ENCODE measurements around the gene TMEM129.
"Not testable (repeated sequence)": the region's sequence is repeated elsewhere in the genome, so short reads cannot be mapped to it uniquely, and the experiment has no call there.

Gene TMEM129

DNA sequence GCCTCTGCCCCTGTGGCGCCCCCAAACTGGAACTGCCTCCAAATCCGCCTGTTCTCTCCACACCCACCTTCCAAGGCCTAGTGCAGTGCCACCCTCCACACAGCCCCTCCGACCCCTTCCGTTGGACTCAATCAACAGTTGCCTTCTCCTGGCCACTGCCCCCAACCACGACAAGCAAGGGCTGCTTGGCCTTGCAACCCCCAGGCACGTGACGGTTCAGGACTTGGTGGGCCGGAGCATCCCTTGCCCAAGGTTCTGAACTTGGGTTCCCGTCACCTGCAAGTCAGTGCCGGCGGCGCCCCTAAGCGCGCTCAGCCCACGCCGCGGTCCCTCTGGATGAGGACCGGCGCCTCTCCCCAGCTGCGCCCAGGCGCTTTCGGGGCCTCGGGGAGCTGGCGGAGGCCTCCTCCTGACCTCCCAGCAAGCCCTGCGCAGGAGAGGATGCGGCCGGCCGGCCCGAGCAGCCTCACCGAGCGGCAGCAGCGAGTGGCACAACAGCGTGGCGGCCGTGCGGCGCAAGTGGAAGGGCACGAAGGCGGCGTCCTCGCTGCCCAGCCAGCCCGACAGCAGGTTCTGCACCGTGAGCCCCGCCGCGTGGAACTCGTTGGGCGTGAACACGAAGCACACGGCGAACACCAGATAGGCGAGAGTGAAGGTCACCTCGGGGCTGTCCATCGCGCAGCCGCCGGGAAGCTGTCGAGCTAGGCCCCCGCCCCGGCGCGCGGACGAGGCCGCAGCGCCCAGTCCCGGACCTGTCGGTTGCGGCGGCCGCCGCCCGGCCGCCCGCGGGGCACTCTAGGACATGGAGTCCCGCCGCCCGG is 750 bp downstream of the TMEM129 start:
- DNase-seq (ENCODE audit: low read depth) = no peak

DNA sequence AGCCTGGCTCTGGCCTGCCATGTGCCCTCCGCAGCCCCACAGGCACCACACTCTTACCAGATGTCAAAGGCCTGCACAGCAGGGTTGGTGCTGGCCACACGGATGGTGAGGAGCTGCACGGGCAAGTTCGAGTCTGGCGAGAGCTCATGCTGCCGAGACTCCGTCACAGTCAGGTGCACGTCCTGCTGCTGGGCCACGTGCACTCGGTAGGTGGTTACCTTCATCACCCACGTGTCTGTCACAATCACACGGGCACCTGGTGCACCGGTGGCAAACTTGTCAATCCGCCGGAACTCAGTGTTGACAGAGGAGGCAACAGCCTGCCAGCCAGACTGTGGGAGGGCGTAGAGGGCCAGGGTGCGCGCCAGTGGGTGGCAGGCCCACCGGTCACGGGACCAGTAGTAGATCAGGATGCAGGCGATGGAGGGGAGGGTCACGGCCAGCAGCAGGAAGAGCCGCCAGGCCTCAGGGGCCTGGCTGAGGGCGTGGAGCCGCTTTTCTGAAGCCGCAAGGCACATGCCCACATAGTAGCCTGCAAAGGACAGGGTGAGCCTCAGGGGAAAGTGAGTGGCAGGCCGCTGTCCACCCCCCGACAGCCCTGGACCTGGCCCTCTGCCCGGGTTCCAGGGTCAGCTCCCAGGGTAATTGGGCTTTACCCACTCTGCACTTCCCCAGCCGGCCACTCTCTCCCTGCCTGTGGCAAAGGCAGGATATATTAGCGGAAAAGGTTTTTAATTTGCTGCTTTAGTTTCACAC is 2.9 kb downstream of the TMEM129 start:
- no peak for DNase-seq (ENCODE audit: low read depth)

DNA sequence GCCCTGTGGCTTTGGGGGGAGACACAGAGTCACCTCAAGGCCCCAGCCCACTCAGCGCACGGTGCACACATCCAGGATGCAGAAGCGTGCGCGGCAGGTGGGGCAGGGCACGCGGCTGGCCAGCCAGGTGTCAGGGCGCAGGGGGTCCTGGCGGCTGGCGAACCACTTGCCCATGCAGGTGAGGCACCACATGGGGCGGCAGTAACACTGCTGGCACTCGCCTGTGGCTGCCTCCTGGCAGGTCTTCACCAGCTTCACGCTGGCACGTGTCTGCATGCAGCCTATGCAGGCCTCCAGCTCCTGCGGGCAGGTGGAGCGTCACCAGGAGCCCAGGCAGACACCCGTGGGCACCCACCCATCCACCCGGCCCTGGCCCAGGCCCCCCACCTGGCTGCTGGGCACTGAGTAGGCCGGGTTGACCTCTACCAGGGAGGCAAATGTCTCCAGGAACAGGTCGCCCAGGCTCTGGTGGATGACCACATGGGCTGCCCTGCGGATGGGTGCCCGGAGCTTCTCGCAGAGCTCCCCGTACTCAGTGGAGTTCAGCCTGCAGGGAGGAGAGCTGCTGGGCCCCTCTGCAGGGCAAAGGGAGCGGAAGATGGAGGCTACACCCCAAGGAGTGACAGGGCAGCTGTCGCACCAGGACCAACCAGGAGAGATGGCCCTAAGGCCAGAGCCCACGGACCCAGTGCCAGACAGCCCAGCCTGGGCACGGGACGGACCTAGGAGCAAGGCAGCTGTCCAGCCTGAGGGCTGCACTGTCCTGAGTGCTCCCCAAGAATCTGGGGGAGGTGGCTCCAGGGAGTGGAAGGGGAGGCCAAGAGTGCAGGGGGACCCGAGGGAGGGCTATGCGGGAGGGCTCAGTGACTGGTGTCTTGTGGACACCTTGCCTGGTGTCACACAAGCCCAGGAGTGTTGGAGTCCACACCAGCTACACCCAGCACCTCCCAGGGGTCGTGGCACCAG is 3.7 kb downstream of the TMEM129 start:
- no peak for DNase-seq (ENCODE audit: low read depth)

DNA sequence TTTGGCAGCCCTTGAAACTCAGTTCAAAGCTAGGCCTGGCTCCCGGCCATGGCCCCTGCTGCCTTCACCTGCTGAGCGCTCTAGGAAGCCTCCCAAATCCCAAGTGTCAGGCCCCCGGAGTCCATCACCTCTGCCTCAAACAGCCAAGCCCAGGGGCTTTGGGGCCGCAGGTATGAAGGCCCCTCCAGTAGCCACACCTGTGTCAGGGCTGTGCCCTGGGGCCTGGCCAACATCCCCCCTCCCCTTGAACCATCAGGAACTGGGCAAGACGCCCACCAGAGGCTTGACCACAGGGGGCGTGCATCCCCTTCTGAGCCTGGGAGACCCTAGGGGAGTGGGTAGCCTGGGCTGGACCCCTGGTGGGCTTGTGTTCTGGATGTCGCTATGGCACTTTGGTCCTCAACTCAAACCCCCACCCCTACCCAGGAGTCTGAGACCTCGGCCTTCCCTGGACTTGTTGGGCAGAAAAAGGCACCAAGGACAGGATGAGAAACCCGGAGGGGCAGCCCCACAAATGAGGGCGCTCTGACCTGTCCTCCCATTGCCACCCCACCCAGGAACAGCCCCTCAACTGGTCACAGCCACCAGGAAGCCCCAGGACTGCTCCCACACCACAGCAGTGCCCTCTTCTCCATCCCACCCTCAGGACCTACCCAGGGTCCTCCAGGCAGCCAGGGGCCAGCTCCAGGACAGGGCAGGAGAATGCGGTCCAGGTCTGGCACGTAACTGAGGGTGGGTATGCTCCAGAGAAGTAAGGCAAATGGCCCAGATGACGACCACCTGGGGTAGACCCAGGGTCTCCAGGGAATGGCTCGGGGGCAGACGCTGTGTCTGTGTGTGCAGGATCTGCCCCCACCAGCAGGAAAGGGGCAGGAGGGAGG is 4.8 kb downstream of the TMEM129 start:
- DNase-seq (ENCODE audit: low read depth) = no peak

DNA sequence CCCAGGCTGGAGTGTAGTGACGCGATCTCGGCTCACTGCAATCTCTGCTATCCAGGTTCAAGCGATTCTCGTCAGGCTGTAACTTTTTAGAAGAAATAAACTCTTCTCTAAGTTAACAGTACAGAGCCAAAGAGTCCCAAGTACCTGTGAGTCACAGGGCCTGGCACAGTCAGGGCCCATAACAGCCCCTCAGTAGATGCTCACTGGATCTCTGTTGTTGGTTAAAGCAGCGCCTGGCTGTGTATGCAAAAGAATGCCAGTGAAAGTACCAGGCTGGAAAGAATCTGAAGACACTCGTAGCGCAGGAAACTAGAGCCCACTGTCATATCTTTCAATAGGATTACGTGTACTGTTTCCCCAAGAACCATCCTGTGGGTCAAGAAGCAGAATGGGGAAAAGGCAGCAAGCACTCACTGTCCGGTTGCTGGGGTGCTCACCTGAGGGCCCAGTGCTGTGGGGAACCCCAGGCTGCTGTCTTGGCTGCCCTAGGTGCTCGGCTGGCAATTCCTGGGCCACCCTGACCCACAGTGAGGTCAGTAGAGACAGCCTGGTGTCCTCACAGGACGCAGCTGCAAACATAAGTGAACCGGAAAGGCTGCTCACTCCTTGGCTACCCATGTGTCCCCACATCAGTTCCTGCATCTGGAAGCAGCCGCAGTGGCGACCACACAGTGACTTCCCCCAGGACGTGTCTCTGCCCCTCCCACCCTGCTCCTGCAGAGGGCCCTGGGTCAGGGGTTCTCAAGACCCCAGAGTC is 5.9 kb downstream of the TMEM129 start:
- no peak for DNase-seq (ENCODE audit: low read depth)

DNA sequence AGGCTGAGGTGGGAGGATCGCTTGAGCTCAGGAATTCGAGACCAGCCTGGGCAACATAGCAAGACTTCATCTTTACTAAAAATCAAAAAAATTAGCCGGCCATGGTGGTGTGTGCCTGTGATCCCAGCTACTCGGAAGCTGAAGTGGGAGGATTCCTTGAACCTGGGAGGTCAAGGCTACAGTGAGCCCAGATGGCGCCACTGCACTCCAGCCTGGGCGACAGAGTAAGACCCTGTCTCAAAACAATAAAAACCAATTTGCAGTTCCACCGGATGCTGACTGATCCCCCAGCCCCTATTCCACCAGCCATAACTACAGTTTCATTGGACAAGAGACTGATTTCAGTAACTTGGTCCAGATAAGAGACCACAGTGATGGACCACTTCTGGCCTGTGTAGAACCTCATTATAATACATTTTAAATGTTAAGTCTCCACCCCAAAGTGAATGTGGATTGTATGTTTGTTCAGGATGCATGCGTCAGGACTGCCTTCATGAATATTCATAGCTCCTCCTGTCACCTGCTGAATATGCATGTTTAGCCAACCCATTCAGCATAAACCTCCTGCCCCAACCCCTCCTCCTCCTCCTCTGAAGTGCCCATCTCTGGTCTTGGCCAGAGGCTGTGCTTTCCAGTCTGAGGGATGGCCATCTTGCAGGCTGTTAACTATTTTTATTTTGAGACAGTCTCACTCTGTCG is 6.7 kb downstream of the TMEM129 start:
- no peak for DNase-seq (ENCODE audit: low read depth)

DNA sequence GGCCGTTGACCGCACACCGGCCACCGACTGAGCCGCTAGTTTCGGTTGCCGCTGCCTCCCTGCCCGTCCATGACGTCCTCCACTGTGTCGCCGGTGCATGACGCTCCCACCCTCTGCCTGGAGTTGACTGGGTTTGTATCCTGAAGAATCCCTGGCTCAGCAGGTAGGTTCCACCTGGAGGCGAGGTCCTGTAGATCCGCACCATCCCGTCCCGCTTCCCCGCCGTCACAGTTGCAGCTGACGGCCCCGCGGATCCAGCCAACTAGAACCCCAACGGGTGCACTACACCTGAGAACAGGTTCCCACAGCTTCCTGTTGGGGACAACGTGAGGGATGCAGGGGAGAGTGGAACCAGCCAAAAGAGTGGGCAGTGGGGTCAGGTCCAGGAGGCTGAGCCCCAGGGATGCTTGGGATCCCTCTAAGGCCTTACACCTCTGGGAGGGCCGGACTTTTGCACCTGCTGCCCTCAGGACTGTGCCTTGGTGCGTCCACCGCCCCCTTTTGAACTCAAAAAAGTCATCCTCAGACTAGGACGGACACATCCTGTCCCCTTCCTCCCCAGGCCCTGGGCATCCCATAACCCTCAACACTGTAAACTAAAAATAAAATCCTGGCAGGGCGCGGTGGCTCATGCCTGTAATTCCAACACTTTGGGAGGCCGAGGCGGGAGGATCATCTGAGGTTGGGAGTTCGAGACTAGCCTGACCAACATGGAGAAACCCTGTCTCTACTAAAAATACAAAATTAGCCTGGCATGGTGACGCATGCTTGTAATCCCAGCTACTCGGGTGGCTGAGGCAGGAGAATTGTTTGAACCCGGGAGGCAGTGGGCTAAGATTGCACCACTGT is 7.9 kb downstream of the TMEM129 start:
- no peak for DNase-seq (ENCODE audit: low read depth)

DNA sequence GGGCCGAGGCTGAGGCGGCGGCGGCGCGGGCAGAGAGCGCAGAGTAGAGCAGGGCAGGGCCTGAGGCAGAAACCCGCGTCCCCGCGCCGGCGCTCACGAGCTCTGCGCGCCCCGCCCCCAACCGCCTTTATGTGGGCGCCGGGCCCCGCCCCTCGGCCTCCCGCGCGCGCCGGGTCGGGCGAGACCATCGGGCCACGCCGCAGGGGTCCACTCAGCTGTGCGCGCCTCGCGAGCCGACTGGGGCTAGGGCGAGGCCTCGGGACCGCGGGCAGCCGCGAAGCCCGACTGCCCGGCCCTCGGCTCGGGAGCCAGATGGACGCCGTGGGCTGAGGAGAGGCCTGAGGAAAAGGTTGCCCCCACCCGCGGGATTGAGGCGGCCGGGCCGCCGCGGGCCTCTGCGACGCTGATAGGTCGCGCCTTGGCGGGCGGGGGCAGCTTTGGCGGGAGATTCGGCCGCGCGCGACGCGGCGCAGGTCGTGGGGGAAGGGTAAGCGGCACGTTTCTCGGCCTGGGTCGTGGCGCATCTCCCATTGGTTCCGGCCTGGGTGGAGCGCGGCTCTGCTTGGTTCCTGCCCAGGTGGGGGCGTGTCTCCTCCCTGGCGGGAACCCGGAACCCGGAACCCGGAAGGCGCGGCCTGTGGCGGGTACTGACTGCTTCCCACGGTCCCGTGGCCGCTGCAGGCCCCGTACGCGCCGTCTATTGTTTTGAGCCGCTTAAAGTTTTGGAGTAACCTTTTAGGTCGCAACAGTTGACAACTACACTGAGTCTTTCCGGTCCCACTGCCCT is 8.7 kb downstream of the TMEM129 start, which contains the start of gene SLBP:
TSS of gene SLBP (minus strand) at position 104 of the 787 bp plus-strand sequence. CDS start 131 bp downstream, outside the sequence.
- peak; percentile 98 for DNase-seq (ENCODE audit: low read depth)

DNA sequence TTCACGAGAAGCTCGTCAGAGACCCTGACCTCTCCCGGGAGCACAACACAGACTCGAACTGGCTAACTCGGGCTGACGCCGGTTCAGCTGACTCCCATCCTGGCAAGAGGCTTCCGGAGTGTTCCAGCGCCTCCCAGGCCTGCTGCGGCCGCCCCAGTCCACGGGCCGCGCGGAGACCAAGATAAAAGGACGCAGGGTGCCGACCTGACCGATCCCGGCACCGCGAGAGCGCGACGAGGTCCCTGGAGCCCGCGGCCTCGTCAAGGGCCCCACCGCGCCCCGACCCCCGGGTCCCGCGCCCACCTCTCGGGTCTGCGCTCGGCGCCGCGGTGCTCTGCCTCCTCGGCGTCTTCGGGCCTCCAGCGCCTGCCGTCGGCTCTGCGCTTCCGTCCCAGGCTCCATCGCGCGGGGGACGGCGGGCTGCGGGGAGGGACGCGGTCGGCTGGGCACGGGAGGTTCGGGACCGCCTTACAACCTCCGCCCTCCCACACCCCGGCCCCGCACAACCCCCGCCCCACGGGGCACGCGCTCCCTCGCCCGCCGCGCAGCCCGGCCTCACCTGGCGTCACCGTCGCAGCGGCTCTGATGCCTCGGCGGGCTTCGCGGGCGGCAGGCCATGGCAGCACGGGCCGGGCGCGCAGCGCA is 9.4 kb downstream of the TMEM129 start:
- no peak for DNase-seq (ENCODE audit: low read depth)

- no peak for DNase-seq (ENCODE audit: low read depth)
Observed at GRCh38 chr4:1711055-1711570, 10.0 kb downstream of the TMEM129 start.

- no peak for DNase-seq (ENCODE audit: low read depth)
Observed at GRCh38 chr4:1708581-1708980, 12.5 kb downstream of the TMEM129 start.

- no peak for DNase-seq (ENCODE audit: low read depth)
Observed at GRCh38 chr4:1706358-1706757, 14.8 kb downstream of the TMEM129 start.

DNA sequence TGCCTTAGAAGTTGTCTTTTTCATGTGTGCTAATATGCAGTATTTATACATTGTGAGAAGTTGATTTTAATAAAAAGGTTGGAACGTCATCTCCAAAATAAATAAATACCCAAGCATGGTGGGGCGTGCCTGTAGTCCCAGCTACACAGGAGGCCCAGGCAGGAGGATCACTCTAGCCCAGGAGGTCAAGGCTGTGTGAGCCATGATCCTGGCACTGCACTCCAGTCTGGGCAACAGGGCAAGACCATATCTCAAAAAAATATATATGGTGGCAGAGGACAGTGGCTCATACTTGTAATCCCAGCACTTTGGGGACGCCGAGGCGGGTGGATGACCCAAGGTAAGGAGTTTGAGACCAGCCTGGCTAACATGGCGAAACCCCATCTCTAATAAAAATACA is 15.4 kb downstream of the TMEM129 start:
- DNase-seq (ENCODE audit: low read depth) = no peak

GRCh38 chr4:1703867-1704266 is 17.3 kb downstream of the TMEM129 start:
- DNase-seq (ENCODE audit: low read depth) = no peak

DNA sequence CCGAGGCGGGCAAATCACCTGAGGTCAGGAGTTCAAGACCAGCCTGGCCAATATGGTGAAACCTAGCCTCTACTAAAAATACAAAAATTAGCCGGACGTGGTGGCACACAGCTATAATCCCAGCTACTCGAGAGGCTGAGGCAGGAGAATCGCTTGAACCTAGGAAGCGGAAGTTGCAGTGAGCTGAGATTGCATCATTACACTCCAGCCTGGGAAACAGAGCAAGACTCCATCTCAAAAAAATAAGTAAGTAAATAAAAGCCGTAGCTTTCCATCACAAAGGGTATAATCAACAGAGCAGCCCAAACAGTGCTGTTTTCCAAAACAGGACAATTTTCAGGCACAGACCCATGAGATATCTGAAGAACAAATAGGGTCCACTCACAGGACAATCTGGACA is 19.5 kb downstream of the TMEM129 start:
- not testable (repeated sequence) for DNase-seq (ENCODE audit: low read depth)

GRCh38 chr4:1695913-1696312 is 25.2 kb downstream of the TMEM129 start:
- DNase-seq (ENCODE audit: low read depth) = no peak

Data from stimulated activated CD8-positive, alpha-beta memory T cell treated with anti-CD3 and anti-CD28 coated beads, Interleukin-12 subunit alpha, Interleukin-12 subunit beta, amount 100 ng/mL, for 1 hour (primary cell).